Measurements from ENCODE around the gene CCDC167.

Gene CCDC167

DNA sequence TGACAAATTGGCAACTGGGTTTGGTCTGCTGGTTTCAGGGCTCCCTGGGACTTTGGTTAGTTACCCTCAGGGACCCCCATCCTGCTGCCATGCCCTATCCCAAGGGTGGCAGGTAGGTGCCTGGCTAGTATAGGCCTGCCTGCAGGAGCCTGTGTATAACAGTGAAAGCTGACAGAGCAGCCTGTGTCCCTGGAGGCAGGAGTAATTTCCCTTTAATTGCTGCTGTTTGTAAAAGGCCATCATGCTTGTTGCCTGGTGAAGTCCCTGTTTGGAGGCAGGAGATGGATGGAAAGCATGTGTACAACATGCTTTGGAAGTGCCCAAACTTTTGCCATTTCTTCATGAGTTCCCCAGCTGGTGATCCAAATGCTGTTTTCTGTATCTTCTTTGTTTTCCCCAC lies 36.6 kb downstream of the CCDC167 start:
- TF ChIP-seq, protein P1, sequence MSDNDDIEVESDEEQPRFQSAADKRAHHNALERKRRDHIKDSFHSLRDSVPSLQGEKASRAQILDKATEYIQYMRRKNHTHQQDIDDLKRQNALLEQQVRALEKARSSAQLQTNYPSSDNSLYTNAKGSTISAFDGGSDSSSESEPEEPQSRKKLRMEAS (IDR thresholded peaks at IDR 0.05): no peak
- no peak for TF ChIP-seq RAD21 (IDR thresholded peaks at IDR 0.05; ENCODE audit: low read depth)
- no peak for TF ChIP-seq TEAD4 (IDR thresholded peaks at IDR 0.05)
- TF ChIP-seq CEBPB (IDR thresholded peaks at IDR 0.05): no peak
- no peak for TF ChIP-seq CREB1 (IDR thresholded peaks at IDR 0.05; ENCODE audit: low read depth)
- TF ChIP-seq EP300 (IDR thresholded peaks at IDR 0.05; ENCODE audit: borderline replicate concordance): no peak
- no peak for TF ChIP-seq ZBTB7A (IDR thresholded peaks at IDR 0.05; ENCODE audit: low read depth)
- no peak for TF ChIP-seq NFIC (IDR thresholded peaks at IDR 0.05)
- no peak for TF ChIP-seq YY1 (IDR thresholded peaks at IDR 0.05; ENCODE audit: low read depth)
- TF ChIP-seq TCF12 (IDR thresholded peaks at IDR 0.05; ENCODE audit: low read depth): no peak
- no peak for TF ChIP-seq EGR1 (IDR thresholded peaks at IDR 0.05)
- TF ChIP-seq, protein P2, sequence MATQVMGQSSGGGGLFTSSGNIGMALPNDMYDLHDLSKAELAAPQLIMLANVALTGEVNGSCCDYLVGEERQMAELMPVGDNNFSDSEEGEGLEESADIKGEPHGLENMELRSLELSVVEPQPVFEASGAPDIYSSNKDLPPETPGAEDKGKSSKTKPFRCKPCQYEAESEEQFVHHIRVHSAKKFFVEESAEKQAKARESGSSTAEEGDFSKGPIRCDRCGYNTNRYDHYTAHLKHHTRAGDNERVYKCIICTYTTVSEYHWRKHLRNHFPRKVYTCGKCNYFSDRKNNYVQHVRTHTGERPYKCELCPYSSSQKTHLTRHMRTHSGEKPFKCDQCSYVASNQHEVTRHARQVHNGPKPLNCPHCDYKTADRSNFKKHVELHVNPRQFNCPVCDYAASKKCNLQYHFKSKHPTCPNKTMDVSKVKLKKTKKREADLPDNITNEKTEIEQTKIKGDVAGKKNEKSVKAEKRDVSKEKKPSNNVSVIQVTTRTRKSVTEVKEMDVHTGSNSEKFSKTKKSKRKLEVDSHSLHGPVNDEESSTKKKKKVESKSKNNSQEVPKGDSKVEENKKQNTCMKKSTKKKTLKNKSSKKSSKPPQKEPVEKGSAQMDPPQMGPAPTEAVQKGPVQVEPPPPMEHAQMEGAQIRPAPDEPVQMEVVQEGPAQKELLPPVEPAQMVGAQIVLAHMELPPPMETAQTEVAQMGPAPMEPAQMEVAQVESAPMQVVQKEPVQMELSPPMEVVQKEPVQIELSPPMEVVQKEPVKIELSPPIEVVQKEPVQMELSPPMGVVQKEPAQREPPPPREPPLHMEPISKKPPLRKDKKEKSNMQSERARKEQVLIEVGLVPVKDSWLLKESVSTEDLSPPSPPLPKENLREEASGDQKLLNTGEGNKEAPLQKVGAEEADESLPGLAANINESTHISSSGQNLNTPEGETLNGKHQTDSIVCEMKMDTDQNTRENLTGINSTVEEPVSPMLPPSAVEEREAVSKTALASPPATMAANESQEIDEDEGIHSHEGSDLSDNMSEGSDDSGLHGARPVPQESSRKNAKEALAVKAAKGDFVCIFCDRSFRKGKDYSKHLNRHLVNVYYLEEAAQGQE (IDR thresholded peaks at IDR 0.05; ENCODE audit: low read depth): no peak
- no peak for TF ChIP-seq FOXM1 (IDR thresholded peaks at IDR 0.05; ENCODE audit: borderline replicate concordance, low read depth)

DNA sequence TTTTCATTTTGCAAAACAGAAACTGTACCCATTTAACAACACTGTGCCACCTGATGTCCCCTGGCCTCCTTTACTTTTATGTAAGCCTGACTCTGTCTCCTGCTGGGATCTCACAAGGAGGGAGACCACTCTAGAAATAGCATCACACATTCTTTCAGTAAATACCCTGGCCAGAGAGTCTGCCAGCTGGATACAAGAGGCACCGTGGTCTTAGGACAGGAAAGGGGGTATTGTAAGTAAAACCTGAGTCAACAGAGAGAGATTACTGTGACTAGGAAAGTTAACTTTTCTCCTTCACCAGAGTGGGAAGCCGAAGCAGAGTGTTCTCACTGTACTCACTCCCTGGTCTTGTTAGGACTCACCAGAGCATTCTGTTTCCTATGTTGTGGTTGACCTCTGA lies 38.9 kb downstream of the CCDC167 start:
- TF ChIP-seq, protein P2 (IDR thresholded peaks at IDR 0.05; ENCODE audit: low read depth): no peak
- TF ChIP-seq TCF12 (IDR thresholded peaks at IDR 0.05; ENCODE audit: low read depth) (no peak), CEBPB (IDR thresholded peaks at IDR 0.05) (no peak), TEAD4 (IDR thresholded peaks at IDR 0.05) (no peak), NFIC (IDR thresholded peaks at IDR 0.05) (no peak), EP300 (IDR thresholded peaks at IDR 0.05; ENCODE audit: borderline replicate concordance) (no peak), ZBTB7A (IDR thresholded peaks at IDR 0.05; ENCODE audit: low read depth) (no peak), RAD21 (IDR thresholded peaks at IDR 0.05; ENCODE audit: low read depth) (no peak), FOXM1 (IDR thresholded peaks at IDR 0.05; ENCODE audit: borderline replicate concordance, low read depth) (no peak), CREB1 (IDR thresholded peaks at IDR 0.05; ENCODE audit: low read depth) (no peak), TAF1 (IDR thresholded peaks at IDR 0.05; ENCODE audit: low read depth) (no peak), YY1 (IDR thresholded peaks at IDR 0.05; ENCODE audit: low read depth) (no peak), EGR1 (IDR thresholded peaks at IDR 0.05) (no peak)
- TF ChIP-seq, protein P1 (IDR thresholded peaks at IDR 0.05): no peak
- TF ChIP-seq, protein P3, sequence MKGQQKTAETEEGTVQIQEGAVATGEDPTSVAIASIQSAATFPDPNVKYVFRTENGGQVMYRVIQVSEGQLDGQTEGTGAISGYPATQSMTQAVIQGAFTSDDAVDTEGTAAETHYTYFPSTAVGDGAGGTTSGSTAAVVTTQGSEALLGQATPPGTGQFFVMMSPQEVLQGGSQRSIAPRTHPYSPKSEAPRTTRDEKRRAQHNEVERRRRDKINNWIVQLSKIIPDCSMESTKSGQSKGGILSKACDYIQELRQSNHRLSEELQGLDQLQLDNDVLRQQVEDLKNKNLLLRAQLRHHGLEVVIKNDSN (IDR thresholded peaks at IDR 0.05): no peak

DNA sequence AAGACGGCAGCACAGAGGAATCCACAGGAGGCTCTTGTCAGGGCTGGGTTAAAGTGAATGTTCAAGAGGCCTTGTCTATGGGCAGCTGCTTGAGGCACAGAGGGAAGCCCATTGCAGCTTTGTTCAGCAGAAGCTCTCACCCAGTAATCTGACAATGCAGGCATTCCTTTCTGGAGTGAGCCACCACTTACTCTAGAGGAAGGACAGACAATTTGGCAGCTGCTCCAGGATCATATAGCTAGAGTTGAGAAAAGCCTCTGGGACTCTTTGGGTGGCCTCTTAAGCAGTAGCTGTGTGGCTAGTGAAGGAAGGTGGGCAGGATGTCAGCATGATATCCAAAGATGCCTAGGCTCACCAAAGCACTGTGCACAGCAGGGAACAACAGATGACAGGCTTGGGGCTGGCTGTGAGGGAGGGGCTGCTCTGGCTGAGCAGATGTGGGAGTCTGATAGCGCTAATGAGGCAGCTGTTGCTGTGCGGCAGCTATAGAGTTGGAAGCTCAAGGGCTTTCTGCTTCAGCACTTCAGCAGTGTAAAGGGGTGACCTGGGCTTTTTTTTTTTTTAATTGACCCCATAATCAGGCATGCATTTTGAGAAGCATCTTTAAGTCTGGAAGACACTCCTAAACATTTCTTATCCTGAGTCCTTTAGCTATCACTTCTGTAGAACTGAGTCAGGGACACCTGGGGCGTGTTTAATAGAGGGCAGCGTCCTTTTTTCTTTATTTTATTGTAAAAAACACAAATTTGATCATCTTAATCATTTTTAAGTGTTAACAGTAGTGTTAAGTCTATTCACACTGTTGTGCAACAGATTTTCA lies 39.5 kb downstream of the CCDC167 start:
- TF ChIP-seq TEAD4 (IDR thresholded peaks at IDR 0.05): no peak
- TF ChIP-seq, protein P1 (IDR thresholded peaks at IDR 0.05): no peak
- no peak for TF ChIP-seq TCF12 (IDR thresholded peaks at IDR 0.05; ENCODE audit: low read depth)
- TF ChIP-seq EP300 (IDR thresholded peaks at IDR 0.05; ENCODE audit: borderline replicate concordance): no peak
- TF ChIP-seq, protein P3 (IDR thresholded peaks at IDR 0.05): no peak
- no peak for TF ChIP-seq RAD21 (IDR thresholded peaks at IDR 0.05; ENCODE audit: low read depth)
- TF ChIP-seq ZBTB7A (IDR thresholded peaks at IDR 0.05; ENCODE audit: low read depth): no peak
- no peak for TF ChIP-seq FOXM1 (IDR thresholded peaks at IDR 0.05; ENCODE audit: borderline replicate concordance, low read depth)
- TF ChIP-seq, protein P2 (IDR thresholded peaks at IDR 0.05; ENCODE audit: low read depth): no peak
- TF ChIP-seq NFIC (IDR thresholded peaks at IDR 0.05): no peak
- no peak for TF ChIP-seq TAF1 (IDR thresholded peaks at IDR 0.05; ENCODE audit: low read depth)

Measured in Ishikawa (cell line).